Right lobe of liver (tissue), 4 donors: Measurements from ENCODE around the gene LOC101059915.

Experiments
- CTCF ChIP-seq, 4 donors: fragments of 200-600 bp in 3 of 4; fragments of 450-650 bp in 1 of 4; IDR thresholded peaks; one replicate each; pipeline versions ENCODE4 v1.5.1 to v1.8.0; 2016 to 2022; ENCODE audit warnings: antibody characterized with exemption in 4 of 4, mild to moderate bottlenecking in 2 of 4
- POLR2A ChIP-seq: fragments of 450-650 bp; IDR thresholded peaks from one replicate; pipeline ENCODE4 v1.6.1; 2017; ENCODE audit warnings: antibody characterized with exemption, mild to moderate bottlenecking
- donor health status: DM: no; HTN: no; CAD: no.
- donor health status: DM: no; HTN: no; CAD: no.
- donor health status: DM: no; HTN: yes; CAD: no.

GRCh38 chrX:71640002-71640401, 27.3 kb upstream of the LOC101059915 start:
- TF ChIP-seq CTCF (IDR thresholded peaks at IDR 0.05): no peak
- TF ChIP-seq POLR2A: no peak
